CD14-positive monocyte (primary cell): Measurements from ENCODE around the gene UBE2L3. TPM values are rescaled to one million over a fixed set of nuclear protein-coding genes. Genes with fewer than 3 reads are reported as not detected.

ENCODE experiments used
- DNase-seq, 3 donors: peaks; one replicate each; pipeline ENCODE4 v3.0.0-alpha.2; 2011 to 2022
- H2AFZ ChIP-seq: 2 replicates; pipeline ENCODE4 v1.6.0; 2012; ENCODE audit warnings: mild to moderate bottlenecking, low read depth, low read length, inconsistent platforms; ENCODE audit not compliant: insufficient read depth, poor library complexity, severe bottlenecking
- H3K27ac ChIP-seq, 2 donors: 1 replicate in 1 of 2; 2 replicates in 1 of 2; pipeline ENCODE4 v1.5.1; 2012 to 2013; ENCODE audit warnings: low read length in 2 of 2, control low read depth in 1 of 2, inconsistent platforms in 1 of 2, low read depth in 1 of 2, mild to moderate bottlenecking in 1 of 2
- H3K27me3 ChIP-seq, 2 donors: one replicate each; pipeline versions ENCODE4 v1.6.0 to v1.6.1; 2011 to 2013; ENCODE audit warnings: low read length in 2 of 2; ENCODE audit not compliant: control insufficient read depth in 2 of 2, insufficient read depth in 2 of 2
- H3K36me3 ChIP-seq, 2 donors: replicated peaks in 1 of 2; 1 replicate in 1 of 2; 2 replicates in 1 of 2; pipeline versions ENCODE4 v1.5.1 to v1.6.1; 2012 to 2013; ENCODE audit warnings: low read length in 2 of 2, control low read depth in 1 of 2, inconsistent platforms in 1 of 2, mild to moderate bottlenecking in 1 of 2; ENCODE audit not compliant: insufficient read depth in 2 of 2, control insufficient read depth in 1 of 2
- H3K4me1 ChIP-seq, 2 donors: 1 replicate in 1 of 2; 2 replicates in 1 of 2; pipeline versions ENCODE4 v1.5.1 to v1.6.1; 2012 to 2013; ENCODE audit warnings: low read length in 2 of 2, control low read depth in 1 of 2, inconsistent platforms in 1 of 2, mild to moderate bottlenecking in 1 of 2, moderate library complexity in 1 of 2; ENCODE audit not compliant: insufficient read depth in 2 of 2, control insufficient read depth in 1 of 2
- H3K4me2 ChIP-seq: replicated peaks from 2 replicates; pipeline ENCODE3; 2012; ENCODE audit warnings: low read length, moderate library complexity, mild to moderate bottlenecking; ENCODE audit not compliant: poor library complexity, severe bottlenecking; ENCODE audit errors: extremely low read depth
- H3K4me3 ChIP-seq, 3 experiments: fragments of 200-600 bp in 1 of 3; sonication (generic) in 1 of 3; replicated peaks in 1 of 3; 1 replicate in 2 of 3; 2 replicates in 1 of 3; pipeline ENCODE4 v1.5.1; 2011 to 2013; ENCODE audit warnings: low read length in 3 of 3, mild to moderate bottlenecking in 3 of 3, control low read depth in 2 of 3, low read depth in 2 of 3, inconsistent platforms in 1 of 3, moderate library complexity in 1 of 3
- H3K79me2 ChIP-seq: 2 replicates; pipeline ENCODE4 v1.6.0; 2012; ENCODE audit warnings: mild to moderate bottlenecking, control low read depth, inconsistent platforms, low read length, moderate library complexity; ENCODE audit not compliant: insufficient read depth
- H3K9ac ChIP-seq: 2 replicates; pipeline ENCODE4 v1.6.0; 2017; ENCODE audit warnings: low read length, mild to moderate bottlenecking; ENCODE audit not compliant: insufficient read depth, poor library complexity, severe bottlenecking
- H3K9me3 ChIP-seq, 2 donors: replicated peaks in 1 of 2; 1 replicate in 1 of 2; 2 replicates in 1 of 2; pipeline versions ENCODE4 v1.5.1 to v1.6.1; 2012 to 2013; ENCODE audit warnings: low read length in 2 of 2, control low read depth in 1 of 2; ENCODE audit not compliant: control insufficient read depth in 1 of 2, insufficient read depth in 1 of 2
- H4K20me1 ChIP-seq: 2 replicates; pipeline ENCODE4 v1.6.0; 2012; ENCODE audit warnings: mild to moderate bottlenecking, low read length, control low read depth, moderate library complexity; ENCODE audit not compliant: insufficient read depth
- H3K27ac Mint-ChIP-seq, 7 donors: one replicate each; pipeline ENCODE4 v1.8.0; 2020; ENCODE audit warnings: mild to moderate bottlenecking in 7 of 7, mixed read lengths in 7 of 7, moderate library complexity in 6 of 7, inconsistent platforms in 2 of 7
- H3K27me3 Mint-ChIP-seq, 3 donors: one replicate each; pipeline ENCODE4 v1.8.0; 2021 to 2022; ENCODE audit warnings: low read depth in 3 of 3, mild to moderate bottlenecking in 3 of 3, mixed read lengths in 3 of 3, moderate library complexity in 3 of 3, inconsistent platforms in 1 of 3
- H3K36me3 Mint-ChIP-seq, 2 donors: one replicate each; pipeline ENCODE4 v1.8.0; 2020; ENCODE audit warnings: mixed read lengths in 2 of 2, inconsistent platforms in 1 of 2, mild to moderate bottlenecking in 1 of 2
- H3K4me1 Mint-ChIP-seq: one replicate; pipeline ENCODE4 v1.8.0; 2020; ENCODE audit warnings: mild to moderate bottlenecking, mixed read lengths
- H3K4me3 Mint-ChIP-seq, 2 donors: one replicate each; pipeline ENCODE4 v1.8.0; 2020; ENCODE audit warnings: mild to moderate bottlenecking in 2 of 2, mixed read lengths in 2 of 2, moderate library complexity in 1 of 2
- H3K9me3 Mint-ChIP-seq, 7 donors: one replicate each; pipeline ENCODE4 v1.8.0; 2020 to 2022; ENCODE audit warnings: mixed read lengths in 7 of 7, mild to moderate bottlenecking in 6 of 7, moderate library complexity in 6 of 7, inconsistent platforms in 2 of 7
- CTCF ChIP-seq: fragments of 200-600 bp; IDR thresholded peaks from one replicate; pipeline ENCODE4 v1.8.0; 2022; ENCODE audit warnings: antibody characterized with exemption, mild to moderate bottlenecking
- whole genome bisulfite sequencing: methylation state at CpG from one replicate; pipeline ENCODE4 v1.1.5; 2013; ENCODE audit warnings: missing lambda C conversion rate; ENCODE audit not compliant: insufficient coverage; 5-methylcytosine and 5-hydroxymethylcytosine counted together
- intact Hi-C, 2 donors: fragments of 100-400 bp; cut with micrococcal nuclease; formaldehyde crosslinking; loops; one replicate each; pipeline versions ENCODE4 v1.15.0 to v1.15.1; 2023
- polyA plus RNA-seq, 3 donors: library from polyadenylated mRNA; depleted of rRNA in 1 of 3; unstranded in 2 of 3; stranded (reverse) in 1 of 3; fragments of 300-500 nt in 2 of 3; fragments of >200 nt in 1 of 3; fragmentation: Illumina TruSeq in 2 of 3; gene quantifications; 1 replicate in 2 of 3; 2 replicates in 1 of 3; pipeline ENCODE4 v1.2.3, GENCODE V29; 2012 to 2021

UBE2L3 gene
- polyA plus RNA-seq, 3 donors: 19.6 to 88.9 (median 69.6) TPM

DNA sequence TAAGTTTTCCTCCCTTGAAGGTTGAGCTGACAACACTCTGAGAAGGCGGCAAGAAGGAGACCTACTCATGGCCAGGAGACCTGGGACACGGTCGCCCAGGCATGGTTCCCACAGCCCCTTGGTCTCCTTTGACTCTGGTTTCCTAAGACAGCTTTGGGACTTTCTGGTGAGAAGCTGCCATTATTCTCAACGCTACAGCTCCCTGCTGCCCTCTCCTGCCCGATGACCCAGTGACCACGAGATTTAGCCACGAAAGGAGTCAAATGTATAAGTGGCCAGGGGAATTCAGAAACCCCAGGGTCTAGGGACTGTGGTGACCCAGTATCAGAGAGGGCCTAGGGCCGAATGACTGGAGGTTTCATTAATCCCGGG lies 73.9 kb downstream of the UBE2L3 start:
- peak overlapping the region; percentile 79 for H3K4me2 ChIP-seq
- peaks cover 9% of the 10 kb centered on the region for H4K20me1 ChIP-seq
- no peaks in the 10 kb centered on the region for H3K27me3 ChIP-seq
- H3K9ac ChIP-seq: peak overlapping the region; percentile 91
- peaks cover 13% of the 10 kb centered on the region for H3K79me2 ChIP-seq
- no peaks in the 10 kb centered on the region for H3K9me3 ChIP-seq
- H3K36me3 ChIP-seq: peaks cover 0 to 9% of the 10 kb centered on the region in 2 donors
- peak; percentile 63 for TF ChIP-seq CTCF
- peak; percentile 57 to 87 (median 63) for DNase-seq
- H2AFZ ChIP-seq: peak overlapping the region; percentile 87
- intact Hi-C loops: loop anchor here in 1 of 2 donors (2.0 kb wide), 1 partner anchor 17 kb away; no protein-coding TSS in a partner anchor
- Mint-ChIP-seq H3K4me1 (peaks cover 26% of the 10 kb centered on the region), H3K27ac (peak overlapping the region; percentile 78 to 92 (median 87)), H3K36me3 (peaks cover 16 to 27% of the 10 kb centered on the region in 2 donors), H3K4me3 (peak overlapping the region; percentile 78 to 80), H3K9me3 (peaks cover 0 to 1% (median 0%) of the 10 kb centered on the region in 7 donors), H3K27me3 (peaks cover 0 to 3% (median 1%) of the 10 kb centered on the region in 3 donors)
- peak overlapping the region; percentile 30 to 71 (median 43) for H3K4me3 ChIP-seq
- WGBS: 15% methylated on average over 9 of the region's 9 CpGs
- peak overlapping the region; percentile 64 to 89 for H3K27ac ChIP-seq
- peaks cover 24 to 27% of the 10 kb centered on the region in 2 donors for H3K4me1 ChIP-seq

GRCh38 chr22:21641789-21642583 lies 74.5 kb downstream of the UBE2L3 start, which contains the start of gene SDF2L1:
SDF2L1 (plus strand) TSS chr22:21642302; CDS start chr22:21642337, 35 bp downstream.
- peak within 1 kb of the TSS; percentile 64 to 89 for H3K27ac ChIP-seq
- H3K9me3 ChIP-seq: no peaks in the 10 kb centered on the region
- peak within 1 kb of the TSS; percentile 50 to 71 (median 69) for H3K4me3 ChIP-seq
- peaks cover 24 to 27% of the 10 kb centered on the region in 2 donors for H3K4me1 ChIP-seq
- H3K4me1 Mint-ChIP-seq: peaks cover 31% of the 10 kb centered on the region
- H3K4me3 Mint-ChIP-seq: peak within 1 kb of the TSS; percentile 78 to 86
- H3K9me3 Mint-ChIP-seq: peaks cover 0 to 1% (median 0%) of the 10 kb centered on the region in 7 donors
- H3K36me3 ChIP-seq: peaks cover 0 to 9% of the 10 kb centered on the region in 2 donors
- H3K36me3 Mint-ChIP-seq: peaks cover 16 to 28% of the 10 kb centered on the region in 2 donors
- peaks cover 0 to 3% (median 1%) of the 10 kb centered on the region in 3 donors for H3K27me3 Mint-ChIP-seq
- peak within 1 kb of the TSS; percentile 79 for H3K4me2 ChIP-seq
- peak within 1 kb of the TSS; percentile 91 for H3K9ac ChIP-seq
- H3K27ac Mint-ChIP-seq: peak within 1 kb of the TSS; percentile 78 to 92 (median 87)
- peak; percentile 44 for TF ChIP-seq CTCF
- intact Hi-C loops: loop anchor here in 1 of 2 donors (2.0 kb wide), 1 partner anchor 17 kb away; no protein-coding TSS in a partner anchor
- under 1% methylated on average over 74 of the region's 76 CpGs for WGBS
- H4K20me1 ChIP-seq: peaks cover 13% of the 10 kb centered on the region
- DNase-seq: peak; percentile 98 to 99 (median 99)
- peak within 1 kb of the TSS; percentile 87 for H2AFZ ChIP-seq
- H3K27me3 ChIP-seq: no peaks in the 10 kb centered on the region
- H3K79me2 ChIP-seq: peaks cover 13% of the 10 kb centered on the region
